Measurements from ENCODE around the gene HOXD11.
A peak's percentile ranks its signal among the peaks of the same experiment; 100 is the strongest.

DNA sequence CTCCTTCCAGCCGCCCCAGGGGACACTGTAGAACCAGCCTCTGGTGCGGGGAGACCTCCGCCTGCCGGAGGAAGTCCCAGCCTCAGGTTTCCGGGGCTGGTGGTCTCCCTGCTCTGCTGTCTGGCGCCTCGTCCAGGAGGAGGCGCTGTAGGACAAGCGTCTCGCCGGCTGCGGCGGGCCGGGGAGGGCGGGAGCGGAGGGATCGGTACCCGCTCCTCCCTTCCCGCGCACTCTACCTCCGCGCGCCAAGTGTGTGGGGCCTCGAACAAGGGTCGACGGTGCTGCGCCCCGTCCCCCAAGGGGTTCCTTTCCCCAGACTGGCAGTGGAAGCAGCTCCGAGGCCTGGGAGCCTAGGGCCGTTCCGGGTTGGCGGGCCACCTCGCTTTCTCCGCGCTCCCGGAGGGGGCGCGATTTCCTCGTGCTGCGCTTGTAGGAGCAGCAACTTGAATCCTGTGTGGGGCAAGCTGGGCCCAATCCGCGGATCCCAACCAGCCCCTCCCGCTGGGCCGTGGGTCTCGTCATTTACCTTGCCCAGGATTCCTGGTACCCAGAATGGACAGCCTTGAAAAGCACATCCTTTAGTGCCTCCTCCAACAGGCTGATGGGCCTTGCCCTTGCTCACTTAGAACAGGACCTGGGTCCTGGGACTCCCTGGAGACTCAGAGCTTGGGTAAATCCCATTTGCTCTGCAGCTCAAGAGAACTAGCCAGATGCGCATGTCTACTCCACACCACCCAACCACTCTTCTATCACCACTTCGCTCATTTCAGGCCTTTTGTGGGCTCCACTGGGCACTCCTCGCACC is 33.6 kb downstream of the HOXD11 start:
- no peak for TF ChIP-seq EZH2 (IDR thresholded peaks at IDR 0.05; ENCODE audit: borderline replicate concordance, low read depth, low read length, severe bottlenecking)
- TF ChIP-seq, protein P1, sequence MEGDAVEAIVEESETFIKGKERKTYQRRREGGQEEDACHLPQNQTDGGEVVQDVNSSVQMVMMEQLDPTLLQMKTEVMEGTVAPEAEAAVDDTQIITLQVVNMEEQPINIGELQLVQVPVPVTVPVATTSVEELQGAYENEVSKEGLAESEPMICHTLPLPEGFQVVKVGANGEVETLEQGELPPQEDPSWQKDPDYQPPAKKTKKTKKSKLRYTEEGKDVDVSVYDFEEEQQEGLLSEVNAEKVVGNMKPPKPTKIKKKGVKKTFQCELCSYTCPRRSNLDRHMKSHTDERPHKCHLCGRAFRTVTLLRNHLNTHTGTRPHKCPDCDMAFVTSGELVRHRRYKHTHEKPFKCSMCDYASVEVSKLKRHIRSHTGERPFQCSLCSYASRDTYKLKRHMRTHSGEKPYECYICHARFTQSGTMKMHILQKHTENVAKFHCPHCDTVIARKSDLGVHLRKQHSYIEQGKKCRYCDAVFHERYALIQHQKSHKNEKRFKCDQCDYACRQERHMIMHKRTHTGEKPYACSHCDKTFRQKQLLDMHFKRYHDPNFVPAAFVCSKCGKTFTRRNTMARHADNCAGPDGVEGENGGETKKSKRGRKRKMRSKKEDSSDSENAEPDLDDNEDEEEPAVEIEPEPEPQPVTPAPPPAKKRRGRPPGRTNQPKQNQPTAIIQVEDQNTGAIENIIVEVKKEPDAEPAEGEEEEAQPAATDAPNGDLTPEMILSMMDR (IDR thresholded peaks at IDR 0.05; ENCODE audit: borderline replicate concordance, extremely low read depth, low read length, poor library complexity, severe bottlenecking): peak; percentile 97

Measured in DND-41 (cell line).